SK-N-MC (cell line): Measurements from ENCODE around the gene LMLN.
"Not testable (repeated sequence)": the region's sequence is repeated elsewhere in the genome, so short reads cannot be mapped to it uniquely, and the experiment has no call there.

Experiments used
- DNase-seq: peaks from one replicate; pipeline ENCODE4 v3.0.0-alpha.2; 2011; ENCODE audit warnings: low read depth, low spot score
- H3K27ac ChIP-seq: fragments of 200-600 bp; sonication (generic); 2 replicates; pipeline ENCODE4 v1.5.1; 2016; ENCODE audit warnings: mixed run types
- H3K36me3 ChIP-seq: fragments of 200-600 bp; sonication (generic); 2 replicates; pipeline ENCODE4 v1.6.1; 2017; ENCODE audit warnings: antibody characterized with exemption, low read length, mixed read lengths; ENCODE audit not compliant: insufficient read depth
- H3K4me3 ChIP-seq: fragments of 200-600 bp; sonication (generic); 2 replicates; pipeline ENCODE4 v1.5.1; 2016
- H3K9ac ChIP-seq: fragments of 200-600 bp; sonication (generic); 2 replicates; pipeline ENCODE4 v1.8.0; 2017; ENCODE audit warnings: mixed run types, mixed read lengths; ENCODE audit not compliant: insufficient read length
- H3K9me3 ChIP-seq: fragments of 200-600 bp; sonication (generic); 2 replicates; pipeline ENCODE4 v1.6.1; 2017; ENCODE audit warnings: low read depth, mild to moderate bottlenecking, antibody characterized with exemption, low read length, moderate library complexity, mixed read lengths
- EZH2 ChIP-seq: fragments of 200-600 bp; sonication (generic); IDR thresholded peaks from one replicate; pipeline ENCODE4 v1.6.1; 2017; ENCODE audit warnings: antibody characterized with exemption
- FOXP2 ChIP-seq: optimal IDR thresholded peaks from 2 replicates; pipeline ENCODE3; 2011; ENCODE audit warnings: mild to moderate bottlenecking, moderate library complexity; ENCODE audit not compliant: insufficient read depth; ENCODE audit errors: extremely low read length, control extremely low read depth
- POLR2AphosphoS5 ChIP-seq: IDR thresholded peaks from 2 replicates; pipeline ENCODE4 v1.6.1; 2012; ENCODE audit warnings: mild to moderate bottlenecking, low read depth, low read length, borderline replicate concordance

LMLN gene

DNA sequence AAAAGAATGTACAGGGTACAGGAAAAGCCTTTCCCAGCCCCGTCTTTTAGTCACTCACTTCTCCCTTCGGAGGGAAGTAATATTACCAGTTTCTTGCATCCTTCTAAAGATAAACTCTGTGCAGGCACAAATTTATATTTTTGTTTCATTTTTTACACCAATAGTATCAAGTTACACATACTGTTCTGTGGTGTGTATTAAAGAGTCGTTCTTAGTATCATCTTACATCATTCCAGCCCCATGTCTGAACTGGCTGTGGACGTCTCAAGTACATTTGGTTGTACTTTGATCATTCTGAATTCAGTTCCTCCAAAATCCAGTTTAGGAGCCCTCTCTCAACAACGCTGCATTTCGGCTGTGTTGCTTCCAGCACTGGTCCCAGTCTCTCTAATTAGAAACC is 68.7 kb downstream of the LMLN start:
- DNase-seq, result no peak
- no peak for TF ChIP-seq FOXP2
- peak overlapping the region; percentile 61 for H3K27ac ChIP-seq
- peaks cover 18% of the 10 kb centered on the region for H3K36me3 ChIP-seq
- H3K9ac ChIP-seq, result no peak overlapping the region
- H3K4me3 ChIP-seq, result no peak overlapping the region
- no peaks in the 10 kb centered on the region for H3K9me3 ChIP-seq

GRCh38 chr3:198030125-198030524 is 70.1 kb downstream of the LMLN start:
- Histone ChIP-seq H3K9ac (no peak overlapping the region), H3K4me3 (no peak overlapping the region), H3K27ac (no peak overlapping the region), H3K9me3 (no peaks in the 10 kb centered on the region), H3K36me3 (peaks cover 18% of the 10 kb centered on the region)
- DNase-seq, result no peak
- TF ChIP-seq POLR2AphosphoS5 (no peak), EZH2 (no peak), FOXP2 (no peak)

DNA sequence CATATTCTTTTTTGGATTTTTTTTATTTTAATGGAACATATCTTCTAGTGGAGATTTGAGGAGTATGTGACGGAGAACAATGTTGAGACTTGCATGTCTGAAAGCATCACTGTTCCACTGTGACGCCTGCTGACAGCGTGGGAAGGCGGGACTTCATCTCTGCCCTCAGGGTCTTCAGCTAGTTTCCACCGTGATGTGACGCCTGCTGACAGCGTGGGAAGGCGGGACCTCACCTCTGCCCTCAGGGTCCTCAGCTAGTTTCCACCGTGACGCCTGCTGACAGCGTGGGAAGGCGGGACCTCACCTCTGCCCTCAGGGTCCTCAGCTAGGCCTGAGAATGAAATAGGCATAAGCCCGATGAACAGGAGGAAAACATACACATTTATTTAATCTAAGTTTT is 70.7 kb downstream of the LMLN start:
- Histone ChIP-seq H3K4me3 (no peak overlapping the region), H3K9ac (no peak overlapping the region), H3K36me3 (peaks cover 13% of the 10 kb centered on the region), H3K9me3 (no peaks in the 10 kb centered on the region), H3K27ac (0 out of 2 replicates have a peak overlapping the region, but pooled peaks have one; percentile 10)
- no peak for TF ChIP-seq FOXP2
- no peak for TF ChIP-seq EZH2
- TF ChIP-seq POLR2AphosphoS5, result no peak
- no peak for DNase-seq

- no peak overlapping the region for H3K27ac ChIP-seq
- H3K4me3 ChIP-seq, result no peak overlapping the region
- peaks cover 12% of the 10 kb centered on the region for H3K36me3 ChIP-seq
- DNase-seq, result no peak
- no peak overlapping the region for H3K9ac ChIP-seq
- TF ChIP-seq EZH2 (no peak), POLR2AphosphoS5 (no peak), FOXP2 (no peak)
- no peaks in the 10 kb centered on the region for H3K9me3 ChIP-seq
Observed at GRCh38 chr3:198032039-198032936, 72.3 kb downstream of the LMLN start.

DNA sequence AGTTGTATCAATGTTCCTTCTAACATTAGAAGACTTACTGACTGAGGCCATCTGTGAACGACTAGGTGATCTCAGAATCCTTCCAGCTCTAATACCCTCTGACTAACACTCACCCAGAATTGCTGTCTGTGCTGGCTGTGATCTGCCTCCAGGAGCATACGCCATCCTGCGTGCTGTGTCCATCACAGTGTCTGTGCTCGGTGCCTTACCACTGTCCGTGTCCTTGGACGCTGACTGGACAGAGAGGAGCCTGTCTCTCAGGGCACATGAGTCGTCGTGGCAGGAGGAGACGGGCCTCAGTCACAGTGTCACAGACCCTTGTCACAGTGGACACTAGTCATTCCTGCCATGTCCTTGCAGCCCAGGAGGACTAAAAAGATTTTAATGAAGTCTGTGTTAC is 83.1 kb downstream of the LMLN start:
- no peak for DNase-seq
- Histone ChIP-seq H3K9ac (no peak overlapping the region), H3K4me3 (no peak overlapping the region)

GRCh38 chr3:198046120-198046857 is 86.3 kb downstream of the LMLN start:
- no peak overlapping the region for H3K4me3 ChIP-seq
- peaks cover 2% of the 10 kb centered on the region; the same call in 1 of the 2 replicates for H3K36me3 ChIP-seq
- DNase-seq, result no peak
- no peaks in the 10 kb centered on the region for H3K9me3 ChIP-seq
- no peak overlapping the region for H3K27ac ChIP-seq
- no peak overlapping the region for H3K9ac ChIP-seq
- TF ChIP-seq POLR2AphosphoS5 (no peak), FOXP2 (no peak), EZH2 (no peak)

More for the DNA sequence above, 83.1 kb downstream of the LMLN start:
- Histone ChIP-seq H3K27ac (no peak overlapping the region), H3K9me3 (no peaks in the 10 kb centered on the region), H3K36me3 (peaks cover 29% of the 10 kb centered on the region)
- TF ChIP-seq POLR2AphosphoS5 (no peak), EZH2 (no peak), FOXP2 (no peak)

GRCh38 chr3:198048445-198048844 is 88.4 kb downstream of the LMLN start:
- TF ChIP-seq EZH2, result no peak
- TF ChIP-seq FOXP2, result no peak
- TF ChIP-seq POLR2AphosphoS5, result no peak
- Histone ChIP-seq H3K4me3 (no peak overlapping the region), H3K9me3 (no peaks in the 10 kb centered on the region), H3K9ac (no peak overlapping the region), H3K27ac (no peak overlapping the region), H3K36me3 (no peaks in the 10 kb centered on the region)
- DNase-seq, result no peak

DNA sequence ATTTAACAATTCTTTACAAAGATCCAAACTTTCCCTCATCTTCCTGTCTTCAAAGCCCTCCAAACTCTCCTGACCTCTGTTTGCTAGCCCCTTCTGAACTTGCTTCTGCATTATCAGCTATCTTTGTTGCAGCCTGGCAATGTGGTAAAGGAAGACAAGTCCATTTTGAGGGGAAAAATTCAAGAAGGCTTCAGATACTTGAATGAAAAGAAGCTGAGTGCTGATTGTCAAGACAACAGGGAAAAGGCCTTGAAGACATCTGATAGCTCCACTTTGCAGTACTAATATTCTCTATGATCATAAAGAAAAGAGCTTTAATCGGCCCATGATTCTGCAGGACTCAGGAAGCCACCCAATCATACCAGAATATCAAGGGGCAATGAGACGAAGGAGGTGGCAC is 91.8 kb downstream of the LMLN start:
- no peaks in the 10 kb centered on the region for H3K9me3 ChIP-seq
- H3K36me3 ChIP-seq, result no peaks in the 10 kb centered on the region
- H3K27ac ChIP-seq, result no peak overlapping the region
- H3K9ac ChIP-seq, result no peak overlapping the region
- H3K4me3 ChIP-seq, result no peak overlapping the region
- TF ChIP-seq FOXP2, result no peak
- no peak for TF ChIP-seq POLR2AphosphoS5
- no peak for TF ChIP-seq EZH2
- no peak for DNase-seq

DNA sequence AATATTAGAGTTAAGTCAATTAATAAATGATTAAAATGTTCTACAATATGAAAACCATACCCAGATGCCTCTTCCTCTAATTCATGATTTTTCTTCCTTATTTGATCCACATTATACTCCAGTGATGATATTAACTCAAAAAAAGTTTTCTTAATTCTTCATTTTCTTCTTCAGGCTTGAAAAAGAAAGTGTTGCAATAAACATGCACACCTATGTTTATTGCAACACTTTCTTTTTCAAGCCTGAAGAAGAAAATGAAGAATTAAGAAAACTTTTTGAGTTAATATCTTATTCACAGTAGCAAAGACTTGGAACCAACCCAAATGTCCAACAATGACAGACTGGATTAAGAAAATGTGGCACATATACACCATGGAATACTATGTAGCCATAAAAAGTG is 93.4 kb downstream of the LMLN start:
- not testable (repeated sequence) for H3K27ac ChIP-seq

More for the DNA sequence above, 93.4 kb downstream of the LMLN start:
- H3K9me3 ChIP-seq, DNase-seq, H3K36me3 ChIP-seq, H3K9ac ChIP-seq, H3K4me3 ChIP-seq: not testable (repeated sequence)
